PC-9 (cell line): Measurements from ENCODE around the gene CNIH3. TPM values are rescaled to one million over a fixed set of nuclear protein-coding genes. Genes with fewer than 3 reads are reported as not detected.

Experiments used
- BruUV-seq: library from RNA; stranded (reverse); fragments of 400-500 nt; replicated peaks from 2 replicates; lab custom pipeline; 2021; lab: Mats Ljungman, UMichigan
- CTCF ChIA-PET: fragments of 300-600 bp; sonication (Branson Sonifier 250); formaldehyde crosslinking; loops from one replicate; lab custom pipeline; 2022; ENCODE audit warnings: antibody characterized with exemption; lab: Charles Lee
- POLR2A ChIA-PET: fragments of 300-600 bp; sonication (Branson Sonifier 250); formaldehyde crosslinking; loops from one replicate; lab custom pipeline; 2022; ENCODE audit warnings: antibody characterized with exemption; ENCODE audit not compliant: unreplicated experiment; lab: Charles Lee
- DNase-seq, 2 experiments: peaks; one replicate each; pipeline versions ENCODE4 v3.0.0 to v3.0.0-alpha.2; 2015 to 2022; ENCODE audit warnings: mixed read lengths in 1 of 2
- H2AFZ ChIP-seq: fragments of 200-600 bp; sonication (generic); 2 replicates; pipeline ENCODE4 v1.8.1; 2017; ENCODE audit warnings: antibody characterized with exemption
- H3F3A ChIP-seq: fragments of 200-600 bp; sonication (generic); 2 replicates; pipeline ENCODE4 v1.8.1; 2017; ENCODE audit warnings: antibody characterized with exemption, mild to moderate bottlenecking, low read depth; ENCODE audit not compliant: insufficient read depth
- H3K27ac ChIP-seq: fragments of 200-600 bp; sonication (generic); 2 replicates; pipeline ENCODE4 v1.6.1; 2016; ENCODE audit warnings: mixed run types
- H3K27me3 ChIP-seq: fragments of 200-600 bp; sonication (generic); 2 replicates; pipeline ENCODE4 v1.6.1; 2016; ENCODE audit warnings: low read depth, mixed run types; ENCODE audit not compliant: insufficient read depth
- H3K36me3 ChIP-seq: fragments of 200-600 bp; sonication (generic); 2 replicates; pipeline ENCODE4 v1.6.1; 2016; ENCODE audit warnings: low read depth, mixed run types
- H3K4me1 ChIP-seq: fragments of 200-600 bp; sonication (generic); replicated peaks from 2 replicates; pipeline ENCODE4 v1.6.1; 2016; ENCODE audit warnings: mixed run types; ENCODE audit not compliant: insufficient read depth
- H3K4me2 ChIP-seq: fragments of 200-600 bp; sonication (generic); 2 replicates; pipeline ENCODE4 v1.6.1; 2017; ENCODE audit warnings: mixed run types
- H3K4me3 ChIP-seq: fragments of 200-600 bp; sonication (generic); 2 replicates; pipeline ENCODE4 v1.6.1; 2016; ENCODE audit warnings: mixed run types
- H3K79me2 ChIP-seq: fragments of 200-600 bp; sonication (generic); 2 replicates; pipeline ENCODE4 v1.6.1; 2017; ENCODE audit warnings: low read depth, mixed run types
- H3K9me2 ChIP-seq: fragments of 200-600 bp; sonication (generic); 2 replicates; pipeline ENCODE4 v1.8.1; 2017; ENCODE audit warnings: mild to moderate bottlenecking; ENCODE audit not compliant: insufficient read depth
- H3K9me3 ChIP-seq: fragments of 200-600 bp; sonication (generic); 2 replicates; pipeline ENCODE4 v1.8.1; 2016; ENCODE audit warnings: low read depth; ENCODE audit not compliant: insufficient read depth
- H4K20me1 ChIP-seq: fragments of 200-600 bp; sonication (generic); 2 replicates; pipeline ENCODE4 v1.8.1; 2017; ENCODE audit not compliant: insufficient read depth
- CTCF ChIP-seq: fragments of 200-600 bp; sonication (generic); conservative IDR thresholded peaks from 2 replicates; pipeline ENCODE4 v1.6.1; 2017; ENCODE audit warnings: mixed run types, antibody characterized with exemption, mild to moderate bottlenecking, moderate library complexity
- EZH2 ChIP-seq: fragments of 200-600 bp; sonication (generic); IDR thresholded peaks from 2 replicates; pipeline ENCODE4 v1.8.0; 2017; ENCODE audit warnings: antibody characterized with exemption, low read depth
- intact Hi-C: fragments of 100-400 bp; cut with micrococcal nuclease; formaldehyde crosslinking; loops from one replicate; pipeline ENCODE4 v1.10.0; 2022; ENCODE audit not compliant: unreplicated experiment
- total RNA-seq: library from RNA; stranded (reverse); gene quantifications from 2 replicates; pipeline ENCODE4 v1.2.3, GENCODE V29; 2021

The CNIH3 gene
- total RNA-seq, 1 experiment from 2014 or later: 8.4 TPM

GRCh38 chr1:224769452-224770335 is 153.6 kb downstream of the CNIH3 start:
- Histone ChIP-seq H3K4me3 (no peak overlapping the region), H3K27ac (no peak overlapping the region), H2AFZ (no peak overlapping the region), H3K36me3 (no peaks in the 10 kb centered on the region), H3K9me2 (no peaks in the 10 kb centered on the region), H3K4me2 (peak overlapping the region; percentile 41), H3K79me2 (no peaks in the 10 kb centered on the region), H3K27me3 (no peaks in the 10 kb centered on the region), H3K9me3 (0 out of 2 replicates have a peak, but pooled peaks cover 3% of the 10 kb centered on the region), H4K20me1 (no peaks in the 10 kb centered on the region), H3K4me1 (peaks cover 13% of the 10 kb centered on the region), H3F3A (no peaks in the 10 kb centered on the region)
- CTCF ChIA-PET: interaction anchor here (0.7 kb wide), 1 partner anchor 260 kb away, joined by 8 read pairs; no protein-coding TSS in a partner anchor
- TF ChIP-seq EZH2: no peak
- TF ChIP-seq CTCF: no peak
- no peak for DNase-seq
- no TSS peak for BruUV-seq
- intact Hi-C loops: no loop called here
- POLR2A ChIA-PET: no interaction called here

DNA sequence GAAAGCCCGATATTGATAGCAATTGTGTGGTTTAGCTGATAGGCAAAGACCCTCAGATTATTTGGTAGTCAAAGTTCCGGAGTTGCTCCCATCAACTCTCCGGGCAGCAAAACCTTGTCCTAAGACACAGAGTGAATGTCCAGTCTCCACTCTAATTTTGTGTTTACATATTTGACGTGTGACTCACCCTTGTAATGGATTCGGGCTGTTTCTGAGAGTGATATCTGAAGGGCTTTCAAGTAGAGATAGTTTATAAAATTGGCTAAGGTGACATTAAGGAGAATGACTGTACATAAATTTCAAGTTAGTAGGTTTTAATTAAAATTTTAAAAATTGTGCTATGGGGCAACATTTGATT is 154.2 kb downstream of the CNIH3 start:
- Histone ChIP-seq H4K20me1 (no peaks in the 10 kb centered on the region), H3K27me3 (no peaks in the 10 kb centered on the region), H3K27ac (no peak overlapping the region), H3K9me2 (no peaks in the 10 kb centered on the region), H3F3A (no peaks in the 10 kb centered on the region), H3K4me3 (no peak overlapping the region), H3K79me2 (no peaks in the 10 kb centered on the region), H3K9me3 (0 out of 2 replicates have a peak, but pooled peaks cover 3% of the 10 kb centered on the region), H3K36me3 (no peaks in the 10 kb centered on the region), H3K4me2 (peak overlapping the region; percentile 41), H2AFZ (no peak overlapping the region), H3K4me1 (peaks cover 13% of the 10 kb centered on the region)
- peak in 1 of 2 experiments; percentile 63 for DNase-seq
- POLR2A ChIA-PET: no interaction called here
- CTCF ChIA-PET: no interaction called here
- BruUV-seq: no TSS peak
- intact Hi-C loops: no loop called here
- TF ChIP-seq EZH2 (no peak), CTCF (no peak)

DNA sequence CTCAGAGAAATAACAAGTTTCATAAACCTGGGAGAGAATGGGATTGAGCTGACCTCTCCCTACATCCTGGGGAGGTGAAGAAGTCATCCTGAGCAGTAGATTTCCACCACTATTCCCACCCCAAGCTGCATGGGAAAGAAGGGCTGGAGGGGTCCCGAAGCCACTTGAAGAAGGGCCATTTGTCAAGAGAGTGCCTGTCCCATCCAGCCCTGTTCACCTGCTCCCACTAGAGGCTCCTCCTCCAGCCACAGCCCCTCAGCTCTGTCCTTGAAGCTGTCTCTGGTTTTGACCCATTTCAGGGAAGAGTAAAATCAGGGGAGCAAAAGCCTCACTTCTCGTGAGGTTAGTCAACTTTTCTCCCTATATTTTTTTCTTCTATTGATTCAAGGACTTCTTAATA is 157.5 kb downstream of the CNIH3 start:
- no peak overlapping the region for H3K4me3 ChIP-seq
- no peaks in the 10 kb centered on the region for H3F3A ChIP-seq
- peaks cover 13% of the 10 kb centered on the region for H3K4me1 ChIP-seq
- POLR2A ChIA-PET: no interaction called here
- no peaks in the 10 kb centered on the region for H3K79me2 ChIP-seq
- H2AFZ ChIP-seq: no peak overlapping the region
- no peak for DNase-seq
- no peaks in the 10 kb centered on the region for H3K36me3 ChIP-seq
- TF ChIP-seq CTCF: no peak
- TF ChIP-seq EZH2: no peak
- intact Hi-C loops: no loop called here
- H3K27me3 ChIP-seq: no peaks in the 10 kb centered on the region
- H3K4me2 ChIP-seq: no peak overlapping the region
- H3K9me3 ChIP-seq: 0 out of 2 replicates have a peak, but pooled peaks cover 3% of the 10 kb centered on the region
- H3K27ac ChIP-seq: no peak overlapping the region
- no peaks in the 10 kb centered on the region; the same call in 1 of the 2 replicates for H3K9me2 ChIP-seq
- CTCF ChIA-PET: no interaction called here
- H4K20me1 ChIP-seq: no peaks in the 10 kb centered on the region
- BruUV-seq: no TSS peak
